H1 (cell line): ENCODE results near the gene SLMAP. TPM values are rescaled to one million over a fixed set of nuclear protein-coding genes. Genes with fewer than 3 reads are reported as not detected.

ENCODE experiments used
- CHD7 ChIP-seq: fragments of 300-600 bp; sonication (generic); IDR thresholded peaks from 2 replicates; pipeline ENCODE4 v1.7.1; 2012; ENCODE audit warnings: low read length, moderate library complexity, mild to moderate bottlenecking, inconsistent platforms; ENCODE audit not compliant: insufficient replicate concordance
- POLR2AphosphoS5 ChIP-seq: IDR thresholded peaks from 2 replicates; pipeline ENCODE4 v1.6.1; 2011; ENCODE audit warnings: low read depth, low read length
- polyA plus RNA-seq, 7 experiments: library from polyadenylated mRNA; depleted of rRNA in 3 of 7; stranded (reverse) in 5 of 7; unstranded in 2 of 7; fragments of >200 nt in 5 of 7; fragments of 200-250 nt in 2 of 7; gene quantifications; 1 replicate in 5 of 7; 2 replicates in 1 of 7; 4 replicates in 1 of 7; pipeline versions ENCODE4 v1.2.1 to v1.2.3, GENCODE V29; 2011 to 2013; ENCODE audit warnings: missing spikeins in 2 of 7, mixed read lengths in 2 of 7
- total RNA-seq: library from RNA; stranded (reverse); fragmentation: NEBNext Ultra II Directional; extraction: Animal tissue kit (Norgen Biotek cat#: 25700); gene quantifications from 2 replicates; pipeline ENCODE4 v1.2.1, GENCODE V29; 2021

Gene SLMAP
- total and polyA plus RNA-seq, 2 of the 8 experiments (the other 6 are each of a cell fraction or from before 2014, with no cell fraction given), result 13.6 to 70.4 TPM

- TF ChIP-seq CHD7 (no peak), POLR2AphosphoS5 (no peak)
- TF ChIP-seq, all 59 proteins: peak for 0
These were observed 35.1 kb downstream of the SLMAP start (continued) for GRCh38 chr3:57791245-57791644.
